Smooth muscle cell (in vitro differentiated cells): ENCODE data around the gene TMEM94. TPM values are rescaled to one million over a fixed set of nuclear protein-coding genes. Genes with fewer than 3 reads are reported as not detected.
A peak's percentile ranks its signal among the peaks of the same experiment; 100 is the strongest.

ENCODE experiments used
- DNase-seq: peaks from one replicate; lab custom pipeline; 2025; ENCODE audit not compliant: unreplicated experiment; lab: John Stamatoyannopoulos, UW
- H2AFZ ChIP-seq: fragments of 200-600 bp; sonication (generic); 2 replicates; pipeline ENCODE4 v1.6.0; 2016; ENCODE audit warnings: antibody characterized with exemption, low read depth, mild to moderate bottlenecking
- H3F3A ChIP-seq: fragments of 200-600 bp; sonication (generic); 2 replicates; pipeline ENCODE4 v1.6.0; 2017; ENCODE audit warnings: antibody characterized with exemption, low read depth
- H3K27ac ChIP-seq: fragments of 200-600 bp; sonication (generic); 2 replicates; pipeline ENCODE4 v1.5.1; 2016; ENCODE audit warnings: low read depth, mild to moderate bottlenecking
- H3K27me3 ChIP-seq: fragments of 200-600 bp; sonication (generic); 2 replicates; pipeline ENCODE4 v1.6.1; 2016; ENCODE audit warnings: low read depth, mild to moderate bottlenecking
- H3K36me3 ChIP-seq: fragments of 200-600 bp; sonication (generic); 2 replicates; pipeline ENCODE4 v1.5.1; 2016; ENCODE audit warnings: low read depth
- H3K4me1 ChIP-seq: fragments of 200-600 bp; sonication (generic); 2 replicates; pipeline ENCODE4 v1.5.1; 2016; ENCODE audit warnings: low read depth
- H3K4me2 ChIP-seq: fragments of 200-600 bp; sonication (generic); 2 replicates; pipeline ENCODE4 v1.6.0; 2016; ENCODE audit warnings: mild to moderate bottlenecking
- H3K4me3 ChIP-seq: fragments of 200-600 bp; sonication (generic); 2 replicates; pipeline ENCODE4 v1.5.1; 2016; ENCODE audit warnings: mild to moderate bottlenecking
- H3K79me2 ChIP-seq: fragments of 200-600 bp; sonication (generic); 2 replicates; pipeline ENCODE4 v1.6.0; 2016; ENCODE audit warnings: low read depth, mild to moderate bottlenecking
- H3K9ac ChIP-seq: fragments of 200-600 bp; sonication (generic); 2 replicates; pipeline ENCODE4 v1.6.0; 2016; ENCODE audit warnings: low read depth
- H3K9me3 ChIP-seq: fragments of 200-600 bp; sonication (generic); replicated peaks from 2 replicates; pipeline ENCODE4 v1.5.1; 2016; ENCODE audit warnings: low read depth
- H4K20me1 ChIP-seq: fragments of 200-600 bp; sonication (generic); 2 replicates; pipeline ENCODE4 v1.6.0; 2016; ENCODE audit warnings: low read depth
- WGBS: methylation state at CpG from one replicate; pipeline ENCODE4 v1.1.7; 2016; ENCODE audit warnings: low lambda C conversion rate; 5-methylcytosine and 5-hydroxymethylcytosine counted together
- polyA plus RNA-seq: library from polyadenylated mRNA; unstranded; fragments of >200 nt; fragmentation: Nextera tagmentation; extraction: Ambion mirVana; gene quantifications from 2 replicates; pipeline ENCODE4 v1.2.1, GENCODE V29; 2016
- total RNA-seq: library from RNA; depleted of rRNA; stranded (reverse); fragments of >200 nt; gene quantifications from 2 replicates; pipeline ENCODE4 v1.2.3, GENCODE V29; 2014
- TF ChIP-seq, protein P1 (sequence below): fragments of 200-600 bp; sonication (generic); IDR thresholded peaks from 2 replicates; pipeline ENCODE4 v1.5.1; 2017; ENCODE audit warnings: borderline replicate concordance, mild to moderate bottlenecking, antibody characterized with exemption; ENCODE audit not compliant: insufficient read depth, poor library complexity, severe bottlenecking

The TMEM94 gene
- total and polyA plus RNA-seq, 2 experiments from 2014 or later, result 26.3 to 35.9 TPM

DNA sequence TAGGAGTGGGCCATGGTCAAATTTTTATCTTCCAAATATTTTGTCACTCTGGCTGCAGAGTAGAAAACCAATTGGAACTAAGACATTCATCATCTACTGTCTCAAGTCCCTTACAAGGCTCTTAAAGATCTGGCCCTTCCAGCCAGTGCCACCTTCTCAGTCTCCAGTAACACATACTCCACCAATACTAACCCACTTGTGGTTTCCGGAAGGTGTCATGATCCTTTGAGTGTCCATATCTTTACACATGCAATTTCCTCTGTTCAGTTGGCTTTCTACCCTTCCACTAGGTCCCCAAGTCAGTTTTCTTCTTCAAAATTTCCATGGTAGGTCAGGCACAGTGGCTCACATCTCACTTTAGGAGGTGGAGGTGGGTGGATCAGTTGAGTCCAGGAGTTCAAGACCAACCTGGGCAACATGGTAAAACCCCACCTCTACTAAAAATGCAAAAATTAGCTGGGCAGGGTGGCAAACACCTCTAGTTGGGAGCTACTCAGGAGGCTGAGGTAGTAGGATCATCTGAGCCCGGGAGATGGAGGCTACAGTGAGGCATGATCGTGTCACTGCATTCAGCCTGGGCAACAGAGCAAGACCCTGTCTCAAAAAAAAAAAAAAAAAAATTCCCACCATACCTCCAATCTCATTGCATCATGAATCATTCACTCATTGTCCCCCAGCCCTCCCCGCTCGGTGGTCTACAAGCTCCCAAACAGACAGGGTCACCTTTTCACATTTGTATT, 44.9 kb upstream of the TMEM94 start:
- TF ChIP-seq, protein P1, sequence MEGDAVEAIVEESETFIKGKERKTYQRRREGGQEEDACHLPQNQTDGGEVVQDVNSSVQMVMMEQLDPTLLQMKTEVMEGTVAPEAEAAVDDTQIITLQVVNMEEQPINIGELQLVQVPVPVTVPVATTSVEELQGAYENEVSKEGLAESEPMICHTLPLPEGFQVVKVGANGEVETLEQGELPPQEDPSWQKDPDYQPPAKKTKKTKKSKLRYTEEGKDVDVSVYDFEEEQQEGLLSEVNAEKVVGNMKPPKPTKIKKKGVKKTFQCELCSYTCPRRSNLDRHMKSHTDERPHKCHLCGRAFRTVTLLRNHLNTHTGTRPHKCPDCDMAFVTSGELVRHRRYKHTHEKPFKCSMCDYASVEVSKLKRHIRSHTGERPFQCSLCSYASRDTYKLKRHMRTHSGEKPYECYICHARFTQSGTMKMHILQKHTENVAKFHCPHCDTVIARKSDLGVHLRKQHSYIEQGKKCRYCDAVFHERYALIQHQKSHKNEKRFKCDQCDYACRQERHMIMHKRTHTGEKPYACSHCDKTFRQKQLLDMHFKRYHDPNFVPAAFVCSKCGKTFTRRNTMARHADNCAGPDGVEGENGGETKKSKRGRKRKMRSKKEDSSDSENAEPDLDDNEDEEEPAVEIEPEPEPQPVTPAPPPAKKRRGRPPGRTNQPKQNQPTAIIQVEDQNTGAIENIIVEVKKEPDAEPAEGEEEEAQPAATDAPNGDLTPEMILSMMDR, result no peak
- Histone ChIP-seq H3K27ac (no peak overlapping the region), H3K36me3 (no peaks in the 10 kb centered on the region), H3K4me1 (no peaks in the 10 kb centered on the region), H3K9me3 (no peaks in the 10 kb centered on the region), H2AFZ (no peak overlapping the region), H3K27me3 (peaks cover 3% of the 10 kb centered on the region), H3K9ac (no peak overlapping the region), H3K4me2 (no peak overlapping the region), H3F3A (no peaks in the 10 kb centered on the region), H4K20me1 (no peaks in the 10 kb centered on the region), H3K4me3 (no peak overlapping the region), H3K79me2 (no peaks in the 10 kb centered on the region)
- WGBS, result 91% methylated on average over 5 of the region's 5 CpGs
- DNase-seq, result no peak

DNA sequence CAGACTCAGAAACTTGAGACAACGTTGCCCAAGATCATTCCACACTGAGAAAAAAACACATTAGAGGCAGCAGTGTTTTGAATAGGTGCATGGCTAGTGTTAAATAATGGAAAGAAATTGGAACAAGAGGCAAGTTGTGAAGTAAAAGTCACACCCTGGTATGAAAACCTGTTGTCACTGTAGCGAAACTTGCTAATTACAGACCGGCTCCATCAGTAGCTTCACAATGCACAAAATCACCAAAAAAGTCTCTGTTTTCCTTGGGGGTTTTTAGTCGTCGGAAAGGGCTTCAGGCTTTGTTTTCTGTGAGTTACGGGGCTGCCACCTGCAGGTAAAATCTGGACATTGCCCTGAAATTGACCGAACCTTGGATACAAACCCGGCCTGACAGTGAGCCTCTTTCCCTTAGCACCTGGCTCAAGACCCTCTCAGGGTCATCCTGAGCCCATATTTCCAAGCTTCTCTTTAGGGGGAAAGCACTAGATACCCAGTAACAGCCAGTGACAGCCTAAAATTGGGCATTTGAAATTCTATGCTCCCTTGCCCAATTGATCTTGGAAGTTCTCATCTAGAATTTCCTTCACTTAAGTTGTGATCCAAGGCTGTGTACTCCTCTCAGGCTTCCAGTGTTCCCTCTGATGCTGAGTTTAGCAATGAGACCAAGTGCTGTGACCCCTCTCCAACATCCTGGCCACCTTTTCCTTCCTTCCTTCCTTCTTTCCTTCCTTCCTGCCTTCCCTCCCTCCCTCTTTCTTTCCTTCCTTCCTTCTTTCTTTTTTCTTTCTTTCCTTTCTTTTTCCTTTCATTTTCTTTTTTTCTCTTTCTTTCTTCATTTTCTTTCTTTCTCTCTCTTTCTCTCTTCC, 43.7 kb upstream of the TMEM94 start:
- Histone ChIP-seq H3K4me2 (peak overlapping the region; percentile 83), H3K36me3 (no peaks in the 10 kb centered on the region), H3K4me1 (no peaks in the 10 kb centered on the region), H3K27ac (no peak overlapping the region), H3K9ac (no peak overlapping the region), H4K20me1 (no peaks in the 10 kb centered on the region), H2AFZ (peak overlapping the region; percentile 81), H3K9me3 (no peaks in the 10 kb centered on the region), H3K79me2 (no peaks in the 10 kb centered on the region), H3K4me3 (peak overlapping the region; percentile 36), H3K27me3 (peaks cover 3% of the 10 kb centered on the region), H3F3A (no peaks in the 10 kb centered on the region)
- DNase-seq, result peak; percentile 7
- TF ChIP-seq, protein P1, result peak; percentile 71
- WGBS, result 7% methylated on average over 8 of the region's 8 CpGs

DNA sequence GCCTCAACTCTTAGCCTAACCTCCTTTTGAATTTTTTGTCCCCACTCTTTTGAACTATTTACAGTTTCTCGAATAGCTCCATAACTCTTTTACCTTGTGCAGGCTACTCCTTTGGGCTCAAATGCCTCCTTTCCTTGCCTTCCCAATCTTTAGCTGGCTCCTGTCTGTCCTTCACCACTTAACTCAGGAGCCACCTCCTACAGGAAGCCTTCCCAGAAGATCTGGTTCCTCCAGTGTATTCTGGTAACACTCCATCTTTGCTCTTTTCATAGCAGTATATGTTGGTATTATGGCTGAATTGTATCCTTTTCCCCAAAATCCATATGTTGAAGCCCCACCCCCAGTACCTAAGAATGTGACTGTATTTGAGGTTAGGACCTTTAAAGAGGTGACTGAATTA, 41.9 kb upstream of the TMEM94 start:
- Histone ChIP-seq H3K4me2 (no peak overlapping the region), H3K9me3 (no peaks in the 10 kb centered on the region), H3K27me3 (peaks cover 3% of the 10 kb centered on the region), H3K36me3 (no peaks in the 10 kb centered on the region), H4K20me1 (no peaks in the 10 kb centered on the region), H3K9ac (no peak overlapping the region), H3K79me2 (no peaks in the 10 kb centered on the region), H3K4me3 (no peak overlapping the region), H2AFZ (no peak overlapping the region), H3K4me1 (no peaks in the 10 kb centered on the region), H3K27ac (no peak overlapping the region), H3F3A (no peaks in the 10 kb centered on the region)
- TF ChIP-seq, protein P1, result no peak
- 79% methylated on average over 1 of the region's 1 CpG for WGBS
- DNase-seq, result no peak
